Measurements from ENCODE around the gene NARS2.

Gene NARS2

DNA sequence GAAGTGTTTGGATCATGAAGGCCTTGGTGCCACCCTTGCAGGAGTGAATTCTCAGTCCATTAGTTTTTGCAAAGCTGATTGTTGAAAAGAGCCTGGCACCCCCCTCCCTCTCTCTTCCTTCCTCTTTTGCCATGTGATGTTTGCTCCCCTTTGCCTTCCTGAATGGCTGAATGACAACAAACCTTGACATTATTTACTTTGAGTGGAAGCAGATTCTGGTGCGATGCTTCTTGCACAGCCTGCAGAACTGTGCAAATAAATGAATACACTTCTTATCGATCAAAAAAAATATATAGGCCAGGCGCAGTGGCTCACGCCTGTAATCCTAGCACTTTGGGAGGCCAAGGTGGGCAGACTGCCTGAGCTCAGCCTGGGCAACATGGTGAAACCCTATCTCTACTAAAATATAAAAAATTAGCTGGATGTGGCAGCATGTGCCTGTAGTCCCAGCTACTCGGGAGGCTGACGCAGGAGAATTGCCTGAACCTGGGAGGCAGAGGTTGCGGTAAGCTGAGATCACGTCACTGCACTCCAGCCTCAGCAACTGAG lies 2.0 kb upstream of the NARS2 start:
- TF ChIP-seq FOXM1 (IDR thresholded peaks at IDR 0.05; ENCODE audit: borderline replicate concordance, low read depth) (no peak), ZBTB7A (IDR thresholded peaks at IDR 0.05; ENCODE audit: low read depth) (no peak), TEAD4 (IDR thresholded peaks at IDR 0.05) (no peak), EP300 (IDR thresholded peaks at IDR 0.05; ENCODE audit: borderline replicate concordance) (no peak), EGR1 (IDR thresholded peaks at IDR 0.05) (no peak), TCF12 (IDR thresholded peaks at IDR 0.05; ENCODE audit: low read depth) (no peak)
- TF ChIP-seq, protein P1, sequence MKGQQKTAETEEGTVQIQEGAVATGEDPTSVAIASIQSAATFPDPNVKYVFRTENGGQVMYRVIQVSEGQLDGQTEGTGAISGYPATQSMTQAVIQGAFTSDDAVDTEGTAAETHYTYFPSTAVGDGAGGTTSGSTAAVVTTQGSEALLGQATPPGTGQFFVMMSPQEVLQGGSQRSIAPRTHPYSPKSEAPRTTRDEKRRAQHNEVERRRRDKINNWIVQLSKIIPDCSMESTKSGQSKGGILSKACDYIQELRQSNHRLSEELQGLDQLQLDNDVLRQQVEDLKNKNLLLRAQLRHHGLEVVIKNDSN (IDR thresholded peaks at IDR 0.05) = no peak

DNA sequence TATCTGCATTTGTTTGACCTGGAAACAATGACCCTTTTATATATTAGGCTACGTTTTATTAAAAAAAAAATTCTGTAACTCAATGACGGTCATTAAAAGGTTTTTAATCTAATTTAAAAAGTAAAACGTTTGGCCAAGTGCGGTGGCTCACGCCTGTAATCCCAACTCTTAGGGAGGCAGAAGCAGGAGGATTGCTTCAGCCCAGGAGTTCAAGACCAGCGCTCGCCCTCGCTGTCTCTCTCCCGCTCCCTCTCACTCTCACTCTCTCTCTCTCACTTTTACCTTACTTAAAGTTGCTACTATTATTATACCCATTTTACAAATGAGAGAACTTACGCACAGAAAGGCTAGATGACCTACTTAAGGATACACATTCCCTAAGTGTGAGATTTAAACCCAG lies 814 bp upstream of the NARS2 start:
- TF ChIP-seq TCF12 (IDR thresholded peaks at IDR 0.05; ENCODE audit: low read depth) (no peak), CREB1 (IDR thresholded peaks at IDR 0.05; ENCODE audit: low read depth) (no peak), REST (IDR thresholded peaks at IDR 0.05; ENCODE audit: low read depth) (no peak), EGR1 (IDR thresholded peaks at IDR 0.05) (no peak), ZBTB7A (IDR thresholded peaks at IDR 0.05; ENCODE audit: low read depth) (no peak), EP300 (IDR thresholded peaks at IDR 0.05; ENCODE audit: borderline replicate concordance) (no peak), RAD21 (IDR thresholded peaks at IDR 0.05; ENCODE audit: low read depth) (no peak), YY1 (IDR thresholded peaks at IDR 0.05; ENCODE audit: low read depth) (no peak), MAX (IDR thresholded peaks at IDR 0.05) (no peak), TEAD4 (IDR thresholded peaks at IDR 0.05) (no peak), FOXM1 (IDR thresholded peaks at IDR 0.05; ENCODE audit: borderline replicate concordance, low read depth) (no peak), NFIC (IDR thresholded peaks at IDR 0.05) (no peak), CEBPB (IDR thresholded peaks at IDR 0.05) (no peak), TAF1 (IDR thresholded peaks at IDR 0.05; ENCODE audit: low read depth) (no peak)
- TF ChIP-seq, protein P1 (IDR thresholded peaks at IDR 0.05) = no peak

DNA sequence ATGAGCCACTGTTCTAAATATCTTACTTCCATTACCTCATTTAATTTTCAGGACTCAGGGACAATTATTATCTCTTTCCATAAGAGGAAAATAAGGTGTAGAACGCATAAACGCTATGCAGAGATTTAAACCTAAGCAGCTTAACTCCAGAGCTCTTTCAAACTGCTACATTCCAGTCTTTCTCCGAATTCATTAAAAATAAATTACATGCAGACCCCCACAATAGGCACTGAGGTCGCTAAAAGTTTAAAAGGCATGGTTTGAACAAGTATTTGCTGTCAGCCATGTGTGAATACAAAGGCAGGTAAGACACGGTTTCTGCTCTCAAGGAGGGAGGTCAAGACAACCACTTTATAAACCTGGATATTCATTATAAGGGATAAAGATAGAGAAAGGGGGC lies 983 bp downstream of the NARS2 start:
- TF ChIP-seq, protein P1 (IDR thresholded peaks at IDR 0.05) = no peak
- no peak for TF ChIP-seq REST (IDR thresholded peaks at IDR 0.05; ENCODE audit: low read depth)
- no peak for TF ChIP-seq MAX (IDR thresholded peaks at IDR 0.05)
- no peak for TF ChIP-seq FOXM1 (IDR thresholded peaks at IDR 0.05; ENCODE audit: borderline replicate concordance, low read depth)

DNA sequence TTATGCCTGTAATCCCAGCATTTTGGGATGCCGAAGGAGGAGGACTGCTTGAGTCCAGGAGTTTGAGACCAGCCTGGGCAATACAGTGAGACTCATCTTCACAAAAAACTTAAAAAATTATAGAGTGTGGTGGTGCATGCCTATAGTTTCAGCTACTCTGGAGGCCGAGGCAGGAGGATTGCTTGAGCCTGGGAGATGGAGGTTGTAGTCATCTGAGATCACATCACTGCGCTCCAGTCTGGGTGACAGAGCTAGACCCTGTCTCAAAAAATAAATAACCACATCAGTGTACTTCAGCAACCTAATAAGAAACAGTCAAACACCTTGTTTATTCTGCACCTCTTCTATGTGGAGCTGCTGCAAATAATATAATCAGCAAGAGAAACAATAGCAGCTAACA lies 1.4 kb downstream of the NARS2 start:
- TF ChIP-seq TEAD4 (IDR thresholded peaks at IDR 0.05) (no peak), REST (IDR thresholded peaks at IDR 0.05; ENCODE audit: low read depth) (no peak), ZBTB7A (IDR thresholded peaks at IDR 0.05; ENCODE audit: low read depth) (no peak), TAF1 (IDR thresholded peaks at IDR 0.05; ENCODE audit: low read depth) (no peak), EGR1 (IDR thresholded peaks at IDR 0.05) (no peak), RAD21 (IDR thresholded peaks at IDR 0.05; ENCODE audit: low read depth) (no peak), MAX (IDR thresholded peaks at IDR 0.05) (no peak), NFIC (IDR thresholded peaks at IDR 0.05) (no peak), YY1 (IDR thresholded peaks at IDR 0.05; ENCODE audit: low read depth) (no peak), EP300 (IDR thresholded peaks at IDR 0.05; ENCODE audit: borderline replicate concordance) (no peak), CREB1 (IDR thresholded peaks at IDR 0.05; ENCODE audit: low read depth) (no peak), TCF12 (IDR thresholded peaks at IDR 0.05; ENCODE audit: low read depth) (no peak)
- TF ChIP-seq, protein P1 (IDR thresholded peaks at IDR 0.05) = no peak
